Testis (tissue), 3 donors: ENCODE data around the gene TAMALIN. TPM values are rescaled to one million over a fixed set of nuclear protein-coding genes. Genes with fewer than 3 reads are reported as not detected.

Experiments
- DNase-seq: peaks from one replicate; pipeline ENCODE4 v3.0.0-alpha.2; 2019
- H3K27ac ChIP-seq, 2 donors: fragments of 200-600 bp; sonication (generic); one replicate each; pipeline ENCODE4 v1.5.1; 2019
- H3K27me3 ChIP-seq: fragments of 200-600 bp; sonication (generic); one replicate; pipeline ENCODE4 v1.5.1; 2019
- H3K36me3 ChIP-seq: fragments of 200-600 bp; sonication (generic); one replicate; pipeline ENCODE4 v1.5.1; 2017; ENCODE audit warnings: low read depth; ENCODE audit errors: missing control alignments
- H3K4me1 ChIP-seq: fragments of 200-600 bp; sonication (generic); one replicate; pipeline ENCODE4 v1.5.1; 2019
- H3K4me3 ChIP-seq, 2 donors: fragments of 200-600 bp; sonication (generic); one replicate each; pipeline ENCODE4 v1.5.1; 2017 to 2019
- H3K9me3 ChIP-seq: fragments of 200-600 bp; sonication (generic); one replicate; pipeline ENCODE4 v1.5.1; 2017
- CTCF ChIP-seq, 3 experiments: fragments of 450-650 bp in 2 of 3; fragments of 200-600 bp in 1 of 3; sonication (generic) in 1 of 3; IDR thresholded peaks; one replicate each; pipeline ENCODE4 v1.5.1; 2016 to 2019; ENCODE audit warnings: antibody characterized with exemption in 3 of 3, mild to moderate bottlenecking in 2 of 3, moderate library complexity in 1 of 3
- POLR2A ChIP-seq: fragments of 450-650 bp; IDR thresholded peaks from one replicate; pipeline ENCODE4 v1.6.1; 2017; ENCODE audit warnings: antibody characterized with exemption, mild to moderate bottlenecking, moderate library complexity
- WGBS, 2 donors: methylation state at CpG; one replicate each; pipeline ENCODE4 v1.1.5; 2018; 5-methylcytosine and 5-hydroxymethylcytosine counted together
- intact Hi-C: fragments of 100-400 bp; cut with DNase I; formaldehyde crosslinking; loops from one replicate; pipeline ENCODE4 v1.15.1; 2023; ENCODE audit warnings: low total_unique reads
- polyA plus RNA-seq: library from polyadenylated mRNA; stranded (reverse); fragments of 350-450 nt; fragmentation: Illumina TruSeq; extraction: RNeasy Lipid Tissue Mini Kit (QIAGEN cat#74804); gene quantifications from one replicate; pipeline ENCODE4 v1.2.3, GENCODE V29; 2014; ENCODE audit warnings: low read depth, low replicate concordance; ENCODE audit not compliant: insufficient read depth
- total RNA-seq, 2 donors: library from RNA; depleted of rRNA; stranded (reverse); fragments of >200 nt; gene quantifications; one replicate each; pipeline ENCODE4 v1.2.3, GENCODE V29; 2016

Gene TAMALIN
- total and polyA plus RNA-seq, 3 donors from 2014 or later = 7.7 to 10.4 (median 8.9) TPM

GRCh38 chr12:51985154-51985835 lies 21.5 kb upstream of the TAMALIN start:
- TF ChIP-seq CTCF (IDR thresholded peaks at IDR 0.05) = no peak
- TF ChIP-seq POLR2A = no peak
- Histone ChIP-seq H3K4me3 (no peak overlapping the region), H3K27ac (no peak overlapping the region), H3K27me3 (no peaks in the 10 kb centered on the region), H3K36me3 (no peaks in the 10 kb centered on the region), H3K4me1 (no peaks in the 10 kb centered on the region), H3K9me3 (no peaks in the 10 kb centered on the region)
- 90 to 92% methylated on average over 9 of the region's 9 CpGs for whole genome bisulfite sequencing, 2 donors
- intact Hi-C loops = no loop called here
- no peak for DNase-seq

DNA sequence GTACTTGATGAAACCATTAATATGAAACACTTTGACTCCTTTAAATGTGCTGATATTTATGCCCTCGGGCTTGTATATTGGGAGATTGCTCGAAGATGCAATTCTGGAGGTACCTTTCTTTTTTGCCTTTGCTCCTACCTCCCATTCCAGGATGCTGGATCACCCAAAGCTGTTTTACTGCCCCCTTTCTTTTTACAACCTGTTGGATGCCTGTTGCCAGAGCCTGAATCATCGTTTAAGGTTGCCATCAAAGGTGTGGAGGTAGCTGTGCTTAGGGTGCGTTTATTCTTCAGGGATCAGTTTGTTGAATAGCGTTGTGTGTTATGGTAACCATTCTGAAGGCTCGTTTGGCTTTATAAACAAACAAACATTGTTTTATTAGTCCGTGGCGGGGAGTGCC lies 19.9 kb upstream of the TAMALIN start:
- TF ChIP-seq CTCF (IDR thresholded peaks at IDR 0.05) = no peak
- no peak for TF ChIP-seq POLR2A
- Histone ChIP-seq H3K4me3 (no peak overlapping the region), H3K4me1 (no peaks in the 10 kb centered on the region), H3K27ac (no peak overlapping the region), H3K36me3 (no peaks in the 10 kb centered on the region), H3K9me3 (no peaks in the 10 kb centered on the region), H3K27me3 (no peaks in the 10 kb centered on the region)
- DNase-seq = no peak
- WGBS, 2 donors = 82 to 84% methylated on average over 8 of the region's 8 CpGs
- intact Hi-C loops = no loop called here

GRCh38 chr12:51992246-51992645 lies 14.5 kb upstream of the TAMALIN start:
- no peak overlapping the region for H3K27ac ChIP-seq
- no peaks in the 10 kb centered on the region for H3K27me3 ChIP-seq
- DNase-seq = no peak
- no peak for TF ChIP-seq CTCF (IDR thresholded peaks at IDR 0.05)
- 85% methylated on average over 5 of the region's 5 CpGs for WGBS, 2 donors
- no peak overlapping the region for H3K4me3 ChIP-seq
- intact Hi-C loops = no loop called here
- H3K9me3 ChIP-seq = no peaks in the 10 kb centered on the region
- H3K4me1 ChIP-seq = no peaks in the 10 kb centered on the region
- no peaks in the 10 kb centered on the region for H3K36me3 ChIP-seq

- intact Hi-C loops = no loop called here
- TF ChIP-seq POLR2A = no peak
- TF ChIP-seq CTCF (IDR thresholded peaks at IDR 0.05) = no peak
- 94 to 96% methylated on average over 5 to 17 of the region's 17 CpGs for WGBS, 2 donors
- no peaks in the 10 kb centered on the region for H3K9me3 ChIP-seq
- no peaks in the 10 kb centered on the region for H3K36me3 ChIP-seq
- H3K27ac ChIP-seq = no peak overlapping the region
- no peaks in the 10 kb centered on the region for H3K4me1 ChIP-seq
- H3K4me3 ChIP-seq = no peak overlapping the region
- no peaks in the 10 kb centered on the region for H3K27me3 ChIP-seq
- DNase-seq = no peak
Measured at GRCh38 chr12:51994539-51994820, 12.3 kb upstream of the TAMALIN start.

DNA sequence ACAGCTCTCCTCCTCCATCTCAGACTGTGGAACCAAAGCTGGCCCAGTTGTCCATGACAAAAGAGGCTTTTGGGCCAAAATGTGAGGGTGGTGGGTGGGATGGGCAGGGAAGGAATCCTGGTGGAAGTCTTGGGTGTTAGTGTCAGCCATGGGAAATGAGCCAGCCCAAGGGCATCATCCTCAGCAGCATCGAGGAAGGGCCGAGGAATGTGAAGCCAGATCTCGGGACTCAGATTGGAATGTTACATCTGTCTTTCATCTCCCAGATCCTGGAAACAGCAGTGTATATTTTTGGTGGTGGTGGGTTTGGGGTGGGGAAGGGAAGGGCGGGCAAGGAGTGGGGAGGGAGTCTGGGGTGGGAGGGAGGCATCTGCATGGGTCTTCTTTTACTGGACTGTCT lies 11.8 kb upstream of the TAMALIN start:
- Histone ChIP-seq H3K4me3 (no peak overlapping the region), H3K27ac (no peak overlapping the region), H3K27me3 (no peaks in the 10 kb centered on the region), H3K4me1 (no peaks in the 10 kb centered on the region), H3K9me3 (no peaks in the 10 kb centered on the region), H3K36me3 (no peaks in the 10 kb centered on the region)
- 68 to 83% methylated on average over 4 of the region's 4 CpGs for WGBS, 2 donors
- no peak for DNase-seq
- TF ChIP-seq POLR2A = no peak
- no peak for TF ChIP-seq CTCF (IDR thresholded peaks at IDR 0.05)
- intact Hi-C loops = no loop called here
